Measurements from ENCODE around the gene FAM25G.

Gene FAM25G

DNA sequence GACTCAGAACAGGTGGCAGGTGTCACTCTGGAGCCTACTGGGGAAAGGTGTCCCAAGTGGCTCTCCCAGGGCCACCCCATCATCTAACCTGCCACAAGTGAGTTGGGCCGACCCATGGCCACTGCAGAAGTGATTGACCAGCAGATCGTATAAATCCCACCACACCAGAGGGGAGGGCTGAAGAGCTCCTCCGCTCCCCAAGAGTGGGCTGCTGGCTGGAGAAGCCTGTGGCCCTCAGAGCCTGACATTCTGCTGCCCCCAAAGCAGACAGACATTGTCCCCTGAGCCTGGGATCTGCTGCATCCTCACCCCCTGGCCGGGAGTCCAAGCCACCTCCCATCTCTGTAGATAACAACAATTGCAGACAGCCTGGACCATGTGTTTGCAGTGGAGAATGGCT is 44.3 kb downstream of the FAM25G start:
- no peak for DNase-seq

DNA sequence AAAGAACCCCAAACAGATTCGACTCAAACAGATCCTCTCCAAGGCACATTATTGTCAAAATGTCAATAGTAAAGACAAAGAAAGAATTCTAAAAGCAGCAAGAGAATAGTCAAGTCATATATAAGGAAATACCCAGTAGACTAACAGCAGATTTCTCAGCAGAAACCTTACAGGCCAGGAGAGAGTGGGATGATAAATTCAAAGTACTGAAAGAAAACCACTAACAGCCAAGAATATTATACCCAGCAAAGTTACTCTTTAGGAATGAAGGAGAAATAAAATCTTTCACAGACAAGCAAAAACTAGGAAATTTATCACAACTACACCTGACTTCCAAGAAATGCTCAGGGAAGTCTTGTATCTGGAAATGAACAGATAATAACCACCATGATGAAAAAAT is 45.8 kb downstream of the FAM25G start:
- no peak for DNase-seq

DNA sequence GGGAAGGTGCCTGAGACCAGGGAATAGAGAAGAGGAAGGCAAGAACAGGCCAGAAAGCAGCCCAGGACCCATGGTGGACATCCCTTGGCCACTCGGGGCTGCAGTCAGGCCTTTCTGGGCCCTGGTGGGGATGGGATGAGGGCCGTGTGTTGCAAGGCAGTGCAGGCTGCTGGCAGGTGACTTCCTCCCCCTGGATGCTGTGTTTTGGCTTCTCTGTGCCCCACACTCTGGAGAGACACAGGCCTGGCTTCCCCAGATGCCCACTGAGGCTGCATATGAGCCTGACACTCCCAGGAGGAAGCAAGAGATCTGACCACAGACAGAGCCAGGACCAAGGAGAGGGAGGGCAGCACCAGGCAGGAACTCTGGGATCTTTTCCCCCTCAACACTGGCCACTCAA is 47.5 kb downstream of the FAM25G start:
- no peak for DNase-seq

DNA sequence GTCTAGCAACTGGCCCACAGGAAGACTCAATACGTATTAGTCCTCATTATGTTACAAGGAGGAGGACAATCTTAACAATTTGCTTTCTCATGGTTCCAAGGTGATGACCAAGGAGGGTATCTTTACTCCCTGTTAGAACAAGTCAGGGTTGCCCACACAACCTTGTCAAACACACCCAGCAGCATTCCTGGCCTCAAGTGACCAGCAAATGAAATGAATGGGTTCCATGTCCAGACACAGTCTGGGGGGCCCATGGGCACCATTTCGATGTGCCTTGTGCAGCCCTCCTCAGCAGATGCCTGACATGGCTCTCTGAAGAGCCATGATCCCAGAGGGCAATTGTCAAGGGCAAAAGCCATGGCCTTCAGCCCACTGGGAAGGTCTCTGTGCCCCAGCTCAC is 48.4 kb downstream of the FAM25G start:
- DNase-seq: no peak

DNA sequence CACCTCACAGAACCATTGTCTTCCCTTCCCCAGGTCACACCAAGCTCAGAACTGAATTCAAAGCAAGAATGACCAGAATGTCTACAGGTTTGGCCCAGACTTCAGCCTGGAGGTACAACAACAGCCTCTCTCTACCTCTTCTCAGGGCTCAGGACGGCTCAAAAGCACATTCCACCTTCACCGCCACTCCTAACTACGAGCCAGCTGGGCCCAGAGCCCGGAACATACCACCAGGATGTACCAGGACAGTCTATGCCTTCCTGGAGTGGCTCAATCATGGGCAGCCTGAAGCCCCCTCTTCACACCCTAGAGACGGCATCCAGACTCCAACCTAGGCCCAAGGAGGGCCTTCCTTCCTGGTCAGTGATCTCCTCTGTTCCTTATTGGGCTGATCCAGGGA is 49.1 kb downstream of the FAM25G start:
- DNase-seq: no peak

DNA sequence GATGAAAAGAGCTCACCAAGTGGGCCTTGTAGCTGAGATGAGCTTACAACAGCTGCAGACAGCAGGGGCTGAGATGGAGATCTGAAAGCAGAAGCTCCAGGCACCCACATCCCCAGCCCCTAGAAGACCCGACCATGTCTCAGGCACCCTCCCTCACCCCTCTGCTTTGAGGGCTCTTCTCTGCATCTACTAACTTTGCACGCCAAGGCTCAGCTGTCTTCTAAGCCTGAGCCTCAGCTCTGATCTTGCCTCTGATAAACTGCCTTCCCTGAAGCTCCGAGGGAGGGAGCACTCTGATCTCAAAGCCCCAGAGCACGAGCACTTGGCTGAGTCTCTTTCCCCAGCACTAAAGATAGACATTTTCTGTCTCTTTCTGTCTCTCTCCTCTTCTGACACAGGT is 49.6 kb downstream of the FAM25G start:
- no peak for DNase-seq

DNA sequence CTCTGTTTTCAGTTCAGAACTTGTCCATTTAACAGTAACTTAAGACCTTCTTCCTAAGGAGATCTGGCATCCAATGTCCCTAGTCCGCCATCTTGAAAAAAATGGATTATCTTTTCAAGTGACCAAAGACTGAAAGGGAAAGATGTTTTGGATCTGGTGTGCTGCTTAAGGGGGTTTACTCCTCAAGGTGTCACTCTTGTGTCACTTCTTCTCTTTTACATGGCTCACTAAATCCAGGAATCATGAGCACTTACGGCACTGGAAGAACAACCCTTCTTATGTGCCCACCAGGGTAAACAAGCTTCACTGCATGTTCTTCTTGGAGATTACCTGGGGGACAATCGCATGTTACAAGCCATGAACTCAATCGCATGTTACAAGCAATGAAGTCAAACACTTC is 51.3 kb downstream of the FAM25G start:
- DNase-seq: no peak

DNA sequence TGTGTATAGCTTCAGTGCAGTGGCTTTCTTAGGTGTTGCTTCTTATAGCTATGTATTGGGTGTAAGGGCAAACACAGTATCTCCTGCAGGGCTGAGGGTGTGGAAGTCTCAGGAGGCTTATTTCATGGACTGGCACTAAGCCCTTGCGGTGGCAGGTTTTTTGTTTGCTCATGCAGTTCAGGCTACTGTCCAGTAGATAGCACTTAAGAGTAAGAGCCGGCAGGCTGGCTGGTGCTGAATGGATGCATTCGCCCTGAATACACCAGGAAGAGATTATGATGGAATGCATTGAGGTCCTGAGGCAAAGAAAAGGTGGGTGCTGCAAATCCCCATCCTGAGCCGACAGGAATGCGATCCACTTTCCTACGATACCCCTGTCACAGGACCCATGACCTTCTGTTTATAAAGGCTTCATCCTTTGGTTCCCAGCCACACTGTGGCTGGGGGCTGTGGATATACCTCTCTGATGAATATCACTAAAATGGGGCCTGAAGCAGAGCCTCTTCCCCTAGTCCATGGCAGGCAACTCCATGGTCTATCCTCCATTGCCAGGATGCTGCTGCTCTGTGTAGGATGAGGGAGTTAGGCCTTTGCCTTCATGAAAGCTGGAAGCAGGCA is 52.5 kb downstream of the FAM25G start:
- DNase-seq: peak; percentile 58

All from hematopoietic multipotent progenitor cell treated with erythropoietin and hydrocortisone succinate and interleukin-3 and kit ligand, for 4 days (in vitro differentiated cells).